Kidney (tissue), 14 donors: Measurements from ENCODE around the gene RAP1GDS1. TPM values are rescaled to one million over a fixed set of nuclear protein-coding genes. Genes with fewer than 3 reads are reported as not detected.

ENCODE experiments used
- DNase-seq, 5 donors: peaks; one replicate each; pipeline ENCODE4 v3.0.0-alpha.2; 2013 to 2020
- FAIRE-seq: peaks from 2 replicates; lab custom pipeline; 2012; peaks lifted over from hg19 to GRCh38; lab: Jason Lieb, UNC
- H3K27ac ChIP-seq, 2 donors: one replicate each; pipeline ENCODE4 v1.7.0; 2013; ENCODE audit warnings: low read depth in 2 of 2, low read length in 2 of 2, inconsistent platforms in 1 of 2
- H3K27me3 ChIP-seq: one replicate; pipeline ENCODE4 v1.7.1; 2013; ENCODE audit warnings: low read length, inconsistent platforms; ENCODE audit not compliant: control insufficient read depth, insufficient read depth
- H3K36me3 ChIP-seq, 3 donors: one replicate each; pipeline versions ENCODE4 v1.7.0 to v1.7.1; 2013; ENCODE audit warnings: low read length in 3 of 3, control low read depth in 1 of 3, inconsistent platforms in 1 of 3; ENCODE audit not compliant: insufficient read depth in 3 of 3, control insufficient read depth in 2 of 3
- H3K4me1 ChIP-seq, 3 donors: one replicate each; pipeline versions ENCODE4 v1.7.0 to v1.7.1; 2013; ENCODE audit warnings: low read length in 3 of 3, inconsistent platforms in 1 of 3, low read depth in 1 of 3; ENCODE audit not compliant: control insufficient read depth in 2 of 3, insufficient read depth in 2 of 3
- H3K4me3 ChIP-seq, 3 donors: one replicate each; pipeline versions ENCODE4 v1.7.0 to v1.8.1; 2013; ENCODE audit warnings: low read length in 3 of 3, control low read depth in 1 of 3, inconsistent platforms in 1 of 3
- H3K9ac ChIP-seq, 3 donors: one replicate each; pipeline versions ENCODE4 v1.7.0 to v1.7.1; 2013; ENCODE audit warnings: low read length in 3 of 3, control low read depth in 1 of 3, inconsistent platforms in 1 of 3
- H3K9me3 ChIP-seq, 3 donors: one replicate each; pipeline versions ENCODE4 v1.7.0 to v1.7.1; 2013; ENCODE audit warnings: low read length in 3 of 3, control low read depth in 1 of 3, inconsistent platforms in 1 of 3; ENCODE audit not compliant: control insufficient read depth in 2 of 3, insufficient read depth in 1 of 3
- intact Hi-C: fragments of 100-400 bp; cut with DNase I; formaldehyde crosslinking; loops from one replicate; pipeline ENCODE4 v1.11.1; 2022
- polyA plus RNA-seq: library from polyadenylated mRNA; stranded (reverse); fragments of 350-450 nt; fragmentation: Illumina TruSeq; extraction: RNeasy Lipid Tissue Mini Kit (QIAGEN cat#74804); gene quantifications from one replicate; pipeline ENCODE4 v1.2.3, GENCODE V29; 2014; ENCODE audit warnings: low read depth, low replicate concordance; ENCODE audit not compliant: insufficient read depth
- total RNA-seq: library from RNA; stranded (reverse); fragmentation: NEBNext Ultra II Directional; extraction: Animal tissue kit (Norgen Biotek cat#: 25700); gene quantifications from one replicate; pipeline ENCODE4 v1.2.1, GENCODE V29; 2021
- TF ChIP-seq, protein P1 (sequence below): IDR thresholded peaks from 3 replicates; pipeline ENCODE4 v1.5.1; 2012; ENCODE audit warnings: mild to moderate bottlenecking, moderate library complexity, borderline replicate concordance; ENCODE audit not compliant: insufficient read depth; ENCODE audit errors: extremely low read depth
- donor health status: control.
- donor health status: control.
- donor health status: control.
- donor health status: control.
- donor health status: control.
- donor health status: DM: yes; HTN: yes; CAD: no.
- donor health status: Normal renal cell carcinoma (clear cell type).

Gene RAP1GDS1
- total and polyA plus RNA-seq, 2 donors from 2014 or later = 23.0 to 42.2 TPM

DNA sequence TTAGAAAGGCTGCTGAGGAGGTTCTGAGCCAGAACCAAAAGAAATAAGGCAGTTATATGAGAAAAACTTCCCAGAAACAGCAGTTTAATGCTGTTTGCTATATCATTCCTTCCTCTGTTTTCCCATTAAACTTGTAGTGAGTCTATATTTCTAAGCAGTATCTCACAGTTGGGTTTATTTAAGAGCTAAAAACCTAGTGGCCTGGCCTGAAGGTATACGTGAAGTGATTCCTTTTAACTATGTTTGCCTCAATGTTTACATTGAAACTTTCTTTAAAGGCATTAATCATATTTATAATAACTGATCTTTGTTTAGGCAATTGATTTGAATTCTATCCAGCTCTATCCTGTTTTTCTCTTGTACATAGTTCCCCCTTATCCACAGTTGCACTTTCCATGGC is 19.1 kb upstream of the RAP1GDS1 start:
- no peak for FAIRE-seq
- intact Hi-C loops = no loop called here

GRCh38 chr4:98242538-98242937 is 18.6 kb upstream of the RAP1GDS1 start:
- no peak overlapping the region for H3K4me3 ChIP-seq
- no peaks in the 10 kb centered on the region for H3K4me1 ChIP-seq
- FAIRE-seq = no peak
- no peaks in the 10 kb centered on the region for H3K36me3 ChIP-seq
- no peak overlapping the region for H3K9ac ChIP-seq
- H3K27ac ChIP-seq = no peak overlapping the region
- DNase-seq = no peak
- TF ChIP-seq, protein P1, sequence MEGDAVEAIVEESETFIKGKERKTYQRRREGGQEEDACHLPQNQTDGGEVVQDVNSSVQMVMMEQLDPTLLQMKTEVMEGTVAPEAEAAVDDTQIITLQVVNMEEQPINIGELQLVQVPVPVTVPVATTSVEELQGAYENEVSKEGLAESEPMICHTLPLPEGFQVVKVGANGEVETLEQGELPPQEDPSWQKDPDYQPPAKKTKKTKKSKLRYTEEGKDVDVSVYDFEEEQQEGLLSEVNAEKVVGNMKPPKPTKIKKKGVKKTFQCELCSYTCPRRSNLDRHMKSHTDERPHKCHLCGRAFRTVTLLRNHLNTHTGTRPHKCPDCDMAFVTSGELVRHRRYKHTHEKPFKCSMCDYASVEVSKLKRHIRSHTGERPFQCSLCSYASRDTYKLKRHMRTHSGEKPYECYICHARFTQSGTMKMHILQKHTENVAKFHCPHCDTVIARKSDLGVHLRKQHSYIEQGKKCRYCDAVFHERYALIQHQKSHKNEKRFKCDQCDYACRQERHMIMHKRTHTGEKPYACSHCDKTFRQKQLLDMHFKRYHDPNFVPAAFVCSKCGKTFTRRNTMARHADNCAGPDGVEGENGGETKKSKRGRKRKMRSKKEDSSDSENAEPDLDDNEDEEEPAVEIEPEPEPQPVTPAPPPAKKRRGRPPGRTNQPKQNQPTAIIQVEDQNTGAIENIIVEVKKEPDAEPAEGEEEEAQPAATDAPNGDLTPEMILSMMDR = no peak
- no peaks in the 10 kb centered on the region for H3K9me3 ChIP-seq
- intact Hi-C loops = no loop called here
- no peaks in the 10 kb centered on the region for H3K27me3 ChIP-seq

More for the DNA sequence above, 19.1 kb upstream of the RAP1GDS1 start:
- no peak overlapping the region for H3K9ac ChIP-seq
- DNase-seq = no peak
- H3K27me3 ChIP-seq = no peaks in the 10 kb centered on the region
- H3K4me1 ChIP-seq = no peaks in the 10 kb centered on the region
- H3K27ac ChIP-seq = no peak overlapping the region
- TF ChIP-seq, protein P1 = no peak
- H3K9me3 ChIP-seq = no peaks in the 10 kb centered on the region
- H3K4me3 ChIP-seq = no peak overlapping the region
- H3K36me3 ChIP-seq = no peaks in the 10 kb centered on the region

GRCh38 chr4:98245226-98245625 is 16.0 kb upstream of the RAP1GDS1 start:
- no peak overlapping the region for H3K4me3 ChIP-seq
- TF ChIP-seq, protein P1 = no peak
- intact Hi-C loops = no loop called here
- no peak overlapping the region for H3K27ac ChIP-seq
- H3K9ac ChIP-seq = no peak overlapping the region
- DNase-seq (no peak), FAIRE-seq (no peak)
- H3K27me3 ChIP-seq = no peaks in the 10 kb centered on the region
- H3K36me3 ChIP-seq = no peaks in the 10 kb centered on the region
- H3K4me1 ChIP-seq = no peaks in the 10 kb centered on the region
- no peaks in the 10 kb centered on the region for H3K9me3 ChIP-seq

DNA sequence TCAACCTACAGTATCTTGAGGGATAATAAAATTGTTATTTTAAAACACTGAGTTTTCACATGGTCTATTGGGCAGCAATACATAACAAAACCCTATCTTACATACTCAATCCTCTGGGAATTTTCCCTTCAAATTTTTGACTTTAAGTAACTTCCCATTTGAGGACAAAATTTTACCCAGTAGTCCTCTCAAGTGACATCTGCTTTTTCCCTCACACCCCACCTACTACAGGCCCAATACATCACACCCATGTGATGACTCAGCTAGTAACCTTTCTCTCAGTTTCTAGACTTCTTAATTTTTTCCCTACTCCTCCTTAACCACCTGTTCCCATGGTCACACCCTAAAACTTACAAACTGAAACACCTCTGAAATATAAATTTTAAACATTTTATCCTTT is 12.2 kb upstream of the RAP1GDS1 start:
- TF ChIP-seq, protein P1 = no peak
- no peaks in the 10 kb centered on the region for H3K4me1 ChIP-seq
- no peak overlapping the region for H3K9ac ChIP-seq
- H3K36me3 ChIP-seq = no peaks in the 10 kb centered on the region
- no peak overlapping the region for H3K4me3 ChIP-seq
- intact Hi-C loops = no loop called here
- DNase-seq = no peak
- no peak overlapping the region for H3K27ac ChIP-seq
- H3K27me3 ChIP-seq = no peaks in the 10 kb centered on the region
- no peaks in the 10 kb centered on the region for H3K9me3 ChIP-seq
- no peak for FAIRE-seq
